ENCODE results near the gene KRT3.

Gene KRT3

DNA sequence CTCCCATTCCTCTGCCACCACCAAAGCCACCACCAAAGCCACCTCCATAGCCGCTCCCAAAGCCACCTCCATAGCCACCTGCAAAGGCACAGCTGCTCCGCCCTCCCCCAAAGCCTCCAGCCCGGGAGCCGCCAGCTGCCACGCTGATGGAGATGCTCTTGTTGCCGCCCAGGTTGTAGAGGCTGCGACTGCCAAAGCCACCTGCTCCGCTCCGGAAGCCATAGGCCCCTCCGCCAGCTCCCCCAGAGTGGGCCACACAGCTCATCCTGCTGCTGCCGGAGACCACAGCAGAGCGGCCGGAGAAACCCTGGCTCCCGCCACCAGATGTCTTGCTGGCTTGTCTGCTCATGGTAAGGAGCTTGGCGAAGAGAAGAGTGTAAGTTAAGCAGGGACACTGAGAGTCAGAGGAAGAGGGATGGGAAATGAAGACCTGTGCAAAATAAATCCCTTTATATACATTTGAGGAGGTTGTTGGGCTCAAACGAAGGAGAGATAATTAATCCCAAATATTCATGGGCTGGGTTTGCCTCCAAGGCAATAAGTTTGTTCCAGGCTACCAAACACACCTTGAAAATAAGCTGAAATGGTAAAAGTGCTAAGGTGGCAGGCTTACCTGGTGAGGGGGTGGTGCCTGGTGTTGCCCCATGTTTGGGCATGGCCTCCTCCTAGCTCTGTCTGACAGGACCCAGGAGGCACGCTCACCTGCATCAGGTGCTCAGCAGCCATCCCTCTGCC, at the start of gene KRT3:
KRT3 (minus strand) TSS at position 424 of the 735 bp plus-strand sequence; CDS start at position 349, 75 bp downstream.
- DNase-seq (ENCODE audit: low read depth), result no peak

DNA sequence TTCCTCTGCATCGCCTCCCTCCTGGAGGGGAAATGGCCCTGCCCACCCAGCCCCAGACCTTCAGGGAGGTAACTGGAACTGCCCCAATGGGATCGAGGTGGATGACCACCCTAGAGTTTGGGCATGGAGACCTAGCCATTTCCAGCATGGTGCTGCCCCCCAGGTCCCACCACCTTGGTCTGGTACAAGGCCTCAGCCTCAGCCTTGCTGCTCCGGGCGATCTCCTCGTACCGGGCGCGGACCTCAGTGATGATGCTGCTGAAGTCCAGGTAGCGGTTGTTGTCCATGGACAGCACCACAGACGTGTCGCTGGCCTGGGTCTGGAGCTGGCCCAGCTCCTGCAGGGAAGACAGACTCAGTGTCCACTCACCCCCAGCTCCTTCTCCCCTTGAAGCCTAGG, 48.5 kb upstream of the KRT3 start:
- DNase-seq (ENCODE audit: low read depth), result no peak

DNA sequence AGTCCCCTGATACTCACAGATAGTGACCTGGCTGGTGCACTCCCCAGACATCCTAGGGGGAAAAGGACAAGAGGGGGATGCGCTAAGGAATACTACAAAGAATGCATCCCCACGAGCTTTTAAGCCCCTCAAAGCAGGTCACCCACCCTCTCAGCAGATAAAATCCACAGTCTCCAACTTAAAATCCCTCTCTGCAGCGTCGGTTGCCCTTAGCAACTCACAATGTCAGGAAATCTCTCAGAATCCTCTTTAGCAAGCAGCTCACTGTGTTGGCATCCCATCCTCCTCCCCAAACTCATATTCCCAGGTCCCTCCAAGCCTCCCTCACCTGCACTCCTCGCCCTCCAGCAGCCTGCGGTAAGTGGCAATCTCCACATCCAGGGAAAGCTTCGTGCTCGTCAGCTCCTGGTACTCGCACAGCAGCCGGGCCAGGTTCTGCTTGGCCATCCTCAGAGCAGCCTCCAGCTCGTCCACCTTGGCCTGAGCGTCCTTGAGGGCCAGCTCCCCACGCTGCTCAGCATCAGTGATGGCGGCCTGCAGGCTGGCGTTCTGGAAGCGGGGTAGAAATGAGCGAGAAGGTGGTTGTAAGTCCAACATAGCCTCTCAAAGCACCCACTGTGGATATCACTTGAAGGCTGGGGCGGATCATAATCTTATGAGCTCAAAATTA, 43.7 kb upstream of the KRT3 start:
- DNase-seq (ENCODE audit: low read depth), result no peak

DNA sequence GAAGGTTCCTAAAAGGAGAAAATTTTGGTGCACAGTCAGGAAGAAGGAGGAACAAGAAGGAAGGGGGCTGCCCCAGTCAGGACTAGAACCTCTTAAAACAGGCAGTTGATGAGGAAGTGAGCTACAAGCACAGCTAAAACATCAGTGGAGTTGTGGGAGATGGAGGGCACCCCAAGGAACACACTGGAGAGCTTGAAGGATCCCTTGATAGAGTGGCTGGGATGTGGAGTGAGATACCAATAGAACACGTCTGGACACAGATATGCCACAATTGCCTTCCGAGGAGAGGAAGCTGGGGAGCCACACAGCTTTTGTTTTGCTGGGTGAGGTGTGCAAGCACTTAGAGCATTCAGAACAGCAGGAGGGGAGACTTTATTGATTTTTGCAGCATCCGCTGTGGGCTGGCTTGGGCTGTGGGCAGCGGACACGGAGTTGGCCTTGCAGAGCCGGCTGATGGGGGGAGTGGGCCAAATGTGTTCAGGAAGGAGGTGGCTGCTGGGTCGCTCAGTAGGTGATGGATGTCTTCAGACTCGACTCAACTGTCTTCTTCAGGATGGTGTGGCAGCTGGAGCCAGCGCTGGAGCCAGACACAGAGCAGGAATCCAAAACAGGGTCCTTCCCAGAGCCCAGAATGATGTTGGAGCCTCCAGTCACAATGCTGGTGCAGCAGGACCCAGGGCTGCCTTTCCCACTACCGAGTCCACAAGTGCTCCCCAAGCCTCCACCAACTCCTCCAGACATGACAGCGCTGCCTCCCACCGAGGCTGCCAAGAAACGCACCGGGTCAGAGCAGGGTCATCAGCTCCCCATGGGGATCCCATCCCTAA, 42.9 kb upstream of the KRT3 start:
- no peak for DNase-seq (ENCODE audit: low read depth)

- DNase-seq (ENCODE audit: low read depth), result no peak
These were observed 42.1 kb upstream of the KRT3 start for GRCh38 chr12:52837781-52838608.

DNA sequence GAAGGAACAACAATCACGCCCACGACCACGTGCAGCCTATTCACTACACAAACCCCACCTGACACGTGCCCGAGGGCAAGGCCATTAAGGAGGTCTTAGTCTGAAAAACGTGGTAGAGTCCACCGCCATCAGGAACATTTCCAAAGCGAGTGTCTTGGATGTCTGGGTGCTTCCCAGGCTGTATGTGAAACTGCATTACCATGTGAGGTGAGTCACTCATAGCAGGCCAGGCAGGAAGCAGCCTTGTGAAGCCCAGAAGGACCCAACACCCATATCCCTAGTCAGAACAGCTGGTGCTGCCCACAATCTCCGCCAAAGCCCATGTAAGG, 41.5 kb upstream of the KRT3 start:
- DNase-seq (ENCODE audit: low read depth), result peak; percentile 31

GRCh38 chr12:52836491-52837412, 40.8 kb upstream of the KRT3 start:
- DNase-seq (ENCODE audit: low read depth), result no peak

DNA sequence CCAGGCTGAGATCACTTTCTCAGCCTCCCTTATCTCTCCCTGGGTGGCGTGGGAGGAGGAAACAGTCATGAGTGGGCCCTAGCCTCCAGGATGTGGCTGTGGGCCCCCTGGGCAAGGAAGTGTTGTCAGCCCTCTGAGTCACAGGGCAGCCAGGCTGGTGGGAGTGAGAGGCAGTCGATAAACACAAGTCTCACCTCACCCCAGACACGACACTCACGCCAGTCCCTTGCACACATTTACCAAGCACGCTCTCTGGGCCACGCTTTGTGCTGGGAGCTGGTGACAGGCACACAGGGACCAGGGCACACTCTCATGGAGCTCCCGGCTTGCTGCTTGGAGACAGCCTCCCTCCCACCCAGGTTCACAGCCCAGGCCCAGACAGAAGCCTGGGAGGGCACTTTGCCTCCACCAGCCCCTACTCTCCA, 40.1 kb upstream of the KRT3 start:
- no peak for DNase-seq (ENCODE audit: low read depth)

- DNase-seq (ENCODE audit: low read depth), result no peak
These were observed 39.5 kb upstream of the KRT3 start for GRCh38 chr12:52835271-52836041.

DNA sequence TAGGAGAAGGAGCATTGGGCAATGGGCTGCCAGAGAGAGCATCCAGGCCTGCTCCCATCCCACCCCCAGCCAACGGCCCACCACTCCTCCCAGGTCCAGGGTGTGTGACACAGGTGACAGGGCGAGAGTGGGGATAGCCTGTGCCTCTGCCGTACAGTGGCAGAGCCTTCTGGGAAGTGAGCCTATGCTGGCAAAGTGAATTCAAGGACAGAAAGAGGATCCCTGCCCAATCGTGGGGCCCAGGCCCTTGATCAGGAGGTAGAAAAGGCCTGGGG, 38.7 kb upstream of the KRT3 start:
- no peak for DNase-seq (ENCODE audit: low read depth)

DNA sequence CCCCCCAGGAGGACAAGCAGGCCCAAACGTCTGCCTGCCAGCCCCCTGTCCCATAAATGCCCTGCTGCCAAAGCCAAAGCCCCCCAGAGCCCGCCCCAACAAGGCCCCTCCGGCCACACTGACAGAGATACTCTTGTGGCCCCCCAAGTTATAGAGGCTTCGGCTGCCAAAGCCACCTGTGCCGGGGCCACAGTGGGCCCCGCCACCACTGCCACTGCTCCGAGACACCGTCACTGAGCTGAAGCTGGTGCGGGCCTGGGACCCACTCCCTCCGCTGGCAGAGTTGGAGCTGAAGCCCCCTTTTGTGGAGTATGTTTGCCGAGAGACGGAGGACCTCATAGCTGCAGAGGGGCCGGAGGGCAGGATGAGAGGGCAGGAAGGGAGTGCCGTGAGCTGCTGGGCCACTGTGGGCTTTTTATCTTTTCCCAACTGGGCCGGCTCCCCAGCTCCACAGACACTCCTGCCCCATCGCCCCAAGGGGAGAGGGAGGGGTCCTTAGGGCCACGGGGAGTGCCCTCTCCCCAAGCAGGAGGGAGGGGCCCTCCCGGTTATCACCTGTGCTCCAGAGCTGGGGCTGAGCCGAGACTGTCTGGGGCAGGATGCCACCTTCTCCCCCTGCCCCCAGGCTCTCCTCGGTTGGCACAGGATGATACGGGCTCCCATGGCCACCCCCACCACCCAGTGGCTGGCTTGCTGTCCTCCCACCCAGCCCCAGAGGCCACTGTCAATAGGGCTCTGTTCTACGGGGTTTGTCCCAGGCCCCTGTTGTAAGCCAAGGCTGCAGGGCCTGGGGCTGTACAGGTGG, 38.2 kb upstream of the KRT3 start, which contains the start of gene KRT79:
KRT79 (minus strand) TSS at position 390 of the 805 bp plus-strand sequence; CDS start at position 339, 51 bp downstream.
- no peak for DNase-seq (ENCODE audit: low read depth)

GRCh38 chr12:52832985-52833905, 37.3 kb upstream of the KRT3 start:
- DNase-seq (ENCODE audit: low read depth), result no peak

- DNase-seq (ENCODE audit: low read depth), result no peak
These were observed 36.5 kb upstream of the KRT3 start for GRCh38 chr12:52832451-52832850.

GRCh38 chr12:52831251-52831650, 35.3 kb upstream of the KRT3 start:
- no peak for DNase-seq (ENCODE audit: low read depth)

- DNase-seq (ENCODE audit: low read depth), result no peak
These were observed 34.3 kb upstream of the KRT3 start for GRCh38 chr12:52829986-52830770.

DNA sequence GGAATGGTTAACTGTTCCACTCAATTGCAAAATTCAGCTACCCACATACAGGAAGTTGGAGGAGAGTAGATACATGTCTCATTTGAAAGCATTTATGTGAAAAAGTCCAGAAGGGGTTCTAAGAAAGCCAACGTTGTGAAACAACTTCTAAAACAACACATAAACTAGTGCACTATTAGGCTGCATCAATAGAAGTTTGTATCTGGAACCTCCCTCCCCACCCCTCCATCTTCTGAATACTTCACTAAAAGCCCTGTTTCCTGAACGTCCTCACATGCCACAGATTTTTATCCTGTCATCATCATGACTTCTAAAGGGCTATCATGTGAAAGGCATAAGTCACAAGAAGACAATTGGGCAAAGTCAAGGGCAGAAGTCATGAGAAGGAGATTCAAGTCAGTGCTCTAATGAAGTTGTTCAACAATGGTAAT, 32.7 kb upstream of the KRT3 start:
- no peak for DNase-seq (ENCODE audit: low read depth)

DNA sequence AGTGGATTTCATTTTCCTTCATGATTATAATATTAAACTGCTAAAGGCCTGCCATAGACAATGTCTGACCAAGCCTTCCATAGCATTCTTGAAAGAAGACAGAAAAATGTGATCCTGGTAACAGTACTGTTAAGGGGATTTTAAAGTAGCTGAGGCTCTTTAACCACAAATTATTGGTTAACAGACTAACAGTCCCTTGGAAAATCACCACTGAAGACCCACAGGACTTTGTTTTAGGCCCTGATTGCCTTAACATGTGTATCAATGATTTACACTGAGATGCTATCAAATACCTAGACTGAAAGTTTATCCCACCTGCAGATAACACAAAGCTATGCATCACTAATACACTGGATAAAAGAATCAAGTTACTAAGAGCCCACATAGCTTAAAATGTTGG, 32.2 kb upstream of the KRT3 start:
- DNase-seq (ENCODE audit: low read depth), result no peak

Data from GM04504 (cell line).